ENCODE data around the gene VSIR. TPM values are rescaled to one million over a fixed set of nuclear protein-coding genes. Genes with fewer than 3 reads are reported as not detected.
A peak's percentile ranks its signal among the peaks of the same experiment; 100 is the strongest.

VSIR gene
- total and polyA plus RNA-seq, 9 donors: 19.9 to 94.1 (median 57.2) TPM

DNA sequence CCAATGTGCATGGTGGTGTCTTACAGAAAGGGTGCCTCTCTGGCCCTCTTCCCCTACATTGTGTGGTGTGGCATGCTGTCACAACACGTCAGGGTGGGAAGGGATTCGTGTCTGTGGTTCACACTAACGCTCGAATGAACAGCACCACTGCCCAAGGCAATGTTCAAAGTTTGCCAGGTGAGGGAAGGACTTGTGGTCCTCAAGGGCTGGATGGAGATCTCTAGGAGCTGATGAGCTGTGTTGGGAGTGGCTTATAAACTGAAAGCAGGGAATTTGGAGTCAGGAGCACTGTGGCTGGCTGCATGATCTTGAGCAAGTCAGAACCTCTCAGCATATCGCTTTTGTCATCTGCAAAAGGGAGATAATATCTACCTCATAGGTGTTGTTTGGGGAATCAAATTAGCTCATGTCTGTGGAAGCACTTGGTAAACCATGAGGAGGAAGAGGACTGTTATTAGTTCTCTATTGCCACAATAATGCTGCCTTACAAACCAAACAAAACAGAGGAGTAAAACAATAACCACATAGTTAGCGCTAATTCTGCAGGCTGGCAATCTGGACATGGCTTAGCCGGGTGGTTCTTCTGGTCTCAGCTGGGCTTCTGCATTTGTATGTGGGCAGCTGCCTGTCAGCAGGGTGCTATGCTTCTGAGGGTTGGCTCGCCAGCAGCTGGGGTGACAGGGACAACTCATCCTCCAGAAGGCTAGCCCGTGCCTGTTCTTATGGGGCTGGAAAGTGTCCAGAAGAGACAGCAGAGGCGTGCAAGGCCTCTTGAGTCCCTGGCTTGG lies 30.8 kb downstream of the VSIR start:
- 94 to 96% (median 95%) methylated on average over 10 of the region's 10 CpGs for WGBS, 3 donors
- no peak for DNase-seq

DNA sequence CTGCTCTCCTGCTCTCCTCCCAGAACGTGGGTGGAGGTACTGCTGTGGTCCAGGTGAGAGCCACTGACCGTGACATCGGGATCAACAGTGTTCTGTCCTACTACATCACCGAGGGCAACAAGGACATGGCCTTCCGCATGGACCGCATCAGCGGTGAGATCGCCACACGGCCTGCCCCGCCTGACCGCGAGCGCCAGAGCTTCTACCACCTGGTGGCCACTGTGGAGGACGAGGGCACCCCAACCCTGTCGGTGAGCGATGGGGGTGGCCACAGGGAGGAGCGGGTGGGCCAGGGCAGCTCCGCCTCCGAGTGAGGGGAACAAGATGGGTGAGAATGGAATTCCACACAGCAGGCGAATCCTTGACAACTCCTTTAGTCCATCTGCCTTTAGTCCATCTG lies 31.6 kb downstream of the VSIR start:
- Histone ChIP-seq H3K9me3 (no peaks in the 10 kb centered on the region), H3K36me3 (no peaks in the 10 kb centered on the region), H3K27me3 (no peaks in the 10 kb centered on the region), H3K4me1 (ENCODE audit: insufficient read depth) (peaks cover 16% of the 10 kb centered on the region), H3K27ac (no peak overlapping the region), H3K4me3 (no peak overlapping the region)
- 94 to 98% (median 97%) methylated on average over 20 of the region's 20 CpGs for WGBS, 3 donors
- no peak for TF ChIP-seq EP300 (IDR thresholded peaks at IDR 0.05)
- TF ChIP-seq, protein P1, sequence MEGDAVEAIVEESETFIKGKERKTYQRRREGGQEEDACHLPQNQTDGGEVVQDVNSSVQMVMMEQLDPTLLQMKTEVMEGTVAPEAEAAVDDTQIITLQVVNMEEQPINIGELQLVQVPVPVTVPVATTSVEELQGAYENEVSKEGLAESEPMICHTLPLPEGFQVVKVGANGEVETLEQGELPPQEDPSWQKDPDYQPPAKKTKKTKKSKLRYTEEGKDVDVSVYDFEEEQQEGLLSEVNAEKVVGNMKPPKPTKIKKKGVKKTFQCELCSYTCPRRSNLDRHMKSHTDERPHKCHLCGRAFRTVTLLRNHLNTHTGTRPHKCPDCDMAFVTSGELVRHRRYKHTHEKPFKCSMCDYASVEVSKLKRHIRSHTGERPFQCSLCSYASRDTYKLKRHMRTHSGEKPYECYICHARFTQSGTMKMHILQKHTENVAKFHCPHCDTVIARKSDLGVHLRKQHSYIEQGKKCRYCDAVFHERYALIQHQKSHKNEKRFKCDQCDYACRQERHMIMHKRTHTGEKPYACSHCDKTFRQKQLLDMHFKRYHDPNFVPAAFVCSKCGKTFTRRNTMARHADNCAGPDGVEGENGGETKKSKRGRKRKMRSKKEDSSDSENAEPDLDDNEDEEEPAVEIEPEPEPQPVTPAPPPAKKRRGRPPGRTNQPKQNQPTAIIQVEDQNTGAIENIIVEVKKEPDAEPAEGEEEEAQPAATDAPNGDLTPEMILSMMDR (IDR thresholded peaks at IDR 0.05): no peak
- TF ChIP-seq POLR2A (IDR thresholded peaks at IDR 0.05): no peak
- peak in 1 of 5 donors; percentile 34 for DNase-seq
- intact Hi-C loops (cut with DNase I): no loop called here

More for the DNA sequence above, 30.8 kb downstream of the VSIR start:
- Histone ChIP-seq H3K27ac (no peak overlapping the region), H3K4me3 (no peak overlapping the region), H3K27me3 (no peaks in the 10 kb centered on the region), H3K4me1 (ENCODE audit: insufficient read depth) (peaks cover 21% of the 10 kb centered on the region), H3K9me3 (no peaks in the 10 kb centered on the region), H3K36me3 (no peaks in the 10 kb centered on the region)
- intact Hi-C loops (cut with DNase I): no loop called here
- TF ChIP-seq POLR2A (IDR thresholded peaks at IDR 0.05) (no peak), EP300 (IDR thresholded peaks at IDR 0.05) (no peak)
- TF ChIP-seq, protein P1 (IDR thresholded peaks at IDR 0.05): no peak

DNA sequence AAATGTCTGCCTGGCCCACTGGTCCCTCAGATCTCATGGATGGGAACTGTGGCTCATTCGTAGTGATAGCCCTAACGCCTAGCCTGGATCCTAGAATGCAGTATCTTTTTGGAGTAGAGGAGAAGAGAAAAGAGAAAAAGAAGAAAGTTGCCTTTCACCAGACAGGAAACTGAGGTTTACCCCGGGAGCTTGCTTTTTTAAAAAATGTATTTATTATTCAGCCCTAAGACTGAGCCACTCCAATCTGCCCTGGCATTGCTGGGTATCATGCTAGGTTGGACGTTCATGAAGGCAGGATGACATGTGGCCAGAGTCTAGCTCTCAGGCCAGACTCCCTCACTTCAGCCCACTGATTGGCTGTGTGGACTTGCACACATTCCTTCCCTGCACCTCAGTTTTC lies 32.3 kb downstream of the VSIR start:
- Histone ChIP-seq H3K36me3 (no peaks in the 10 kb centered on the region), H3K27ac (no peak overlapping the region), H3K4me1 (ENCODE audit: insufficient read depth) (peaks cover 10% of the 10 kb centered on the region), H3K4me3 (no peak overlapping the region), H3K9me3 (no peaks in the 10 kb centered on the region), H3K27me3 (no peaks in the 10 kb centered on the region)
- 66 to 84% (median 69%) methylated on average over 4 of the region's 4 CpGs for WGBS, 3 donors
- intact Hi-C loops (cut with DNase I): no loop called here
- no peak for TF ChIP-seq POLR2A (IDR thresholded peaks at IDR 0.05)
- TF ChIP-seq, protein P1 (IDR thresholded peaks at IDR 0.05): no peak
- no peak for TF ChIP-seq EP300 (IDR thresholded peaks at IDR 0.05)
- no peak for DNase-seq

DNA sequence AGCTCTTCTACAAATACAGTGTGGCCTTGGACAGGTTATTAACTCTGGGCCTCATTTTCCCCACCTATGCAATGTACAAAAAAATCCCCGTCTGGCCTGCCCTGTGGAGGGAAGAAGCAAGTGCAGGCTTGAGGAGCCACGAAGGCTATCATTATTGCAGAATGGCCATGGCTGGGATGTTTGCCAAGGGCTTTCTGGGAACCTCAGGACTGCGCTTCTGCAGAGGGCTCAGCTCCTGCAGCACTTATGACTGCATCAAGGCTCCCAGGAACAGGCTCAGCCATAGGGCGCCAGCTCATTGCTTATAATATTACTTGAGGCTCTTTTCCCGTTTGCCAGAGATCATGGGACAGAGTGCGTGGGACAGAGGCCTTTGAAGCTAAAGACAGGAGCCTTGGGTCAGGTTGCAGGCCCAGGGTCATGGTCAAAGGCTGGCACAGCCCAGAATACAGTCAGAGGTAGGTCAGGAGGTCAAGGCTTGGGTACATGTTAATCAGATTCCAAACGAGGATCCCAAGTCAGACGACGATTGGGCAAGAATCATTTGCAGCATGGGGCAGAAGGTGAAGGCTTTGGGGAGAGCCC lies 33.2 kb downstream of the VSIR start:
- H3K27ac ChIP-seq: no peak overlapping the region
- H3K27me3 ChIP-seq: no peaks in the 10 kb centered on the region
- DNase-seq: peak in 1 of 5 donors; percentile 57
- no peak overlapping the region for H3K4me3 ChIP-seq
- TF ChIP-seq, protein P1 (IDR thresholded peaks at IDR 0.05): no peak
- no peak for TF ChIP-seq POLR2A (IDR thresholded peaks at IDR 0.05)
- no peaks in the 10 kb centered on the region for H3K9me3 ChIP-seq
- H3K36me3 ChIP-seq: no peaks in the 10 kb centered on the region
- intact Hi-C loops (cut with DNase I): no loop called here
- 36 to 48% (median 41%) methylated on average over 9 of the region's 9 CpGs for WGBS, 3 donors
- H3K4me1 ChIP-seq (ENCODE audit: insufficient read depth): peaks cover 10% of the 10 kb centered on the region
